GM23338 (cell line): ENCODE measurements around the gene TIMM23. TPM values are rescaled to one million over a fixed set of nuclear protein-coding genes. Genes with fewer than 3 reads are reported as not detected.
A peak's percentile ranks its signal among the peaks of the same experiment; 100 is the strongest.

ENCODE experiments used
- ATAC-seq: fragments of 200-7000 bp; cut with Tn5 transposase; 3 replicates; pipeline ENCODE4 v1.9.1; 2020
- DNase-seq: peaks from one replicate; pipeline ENCODE4 v3.0.0-alpha.2; 2015; ENCODE audit warnings: low spot score
- H2AFZ ChIP-seq: fragments of 200-600 bp; sonication (generic); 2 replicates; pipeline ENCODE4 v1.8.0; 2016; ENCODE audit warnings: antibody characterized with exemption, mild to moderate bottlenecking, moderate library complexity
- H3F3A ChIP-seq: fragments of 200-600 bp; sonication (generic); replicated peaks from 2 replicates; pipeline ENCODE4 v1.8.0; 2017; ENCODE audit warnings: antibody characterized with exemption, mixed run types, low read depth
- H3K27ac ChIP-seq: fragments of 200-600 bp; sonication (generic); 2 replicates; pipeline ENCODE4 v1.6.1; 2016; ENCODE audit warnings: low read depth
- H3K27me3 ChIP-seq: fragments of 200-600 bp; sonication (generic); 2 replicates; pipeline ENCODE4 v1.8.0; 2016; ENCODE audit warnings: mild to moderate bottlenecking, mixed run types, moderate library complexity; ENCODE audit not compliant: insufficient read depth
- H3K36me3 ChIP-seq: fragments of 200-600 bp; sonication (generic); 2 replicates; pipeline ENCODE4 v1.8.0; 2016; ENCODE audit warnings: mild to moderate bottlenecking; ENCODE audit not compliant: insufficient read depth
- H3K4me1 ChIP-seq: fragments of 200-600 bp; sonication (generic); 2 replicates; pipeline ENCODE4 v1.8.0; 2016; ENCODE audit warnings: mild to moderate bottlenecking, moderate library complexity; ENCODE audit not compliant: insufficient read depth
- H3K4me2 ChIP-seq: fragments of 200-600 bp; sonication (generic); 2 replicates; pipeline ENCODE4 v1.7.1; 2017; ENCODE audit warnings: mixed run types
- H3K4me3 ChIP-seq: fragments of 200-600 bp; sonication (generic); 2 replicates; pipeline ENCODE4 v1.6.1; 2016; ENCODE audit warnings: mixed run types
- H3K79me2 ChIP-seq: fragments of 200-600 bp; sonication (generic); replicated peaks from 2 replicates; pipeline ENCODE4 v1.8.0; 2017; ENCODE audit warnings: mild to moderate bottlenecking; ENCODE audit not compliant: insufficient read depth
- H3K9me2 ChIP-seq: fragments of 200-600 bp; sonication (generic); 2 replicates; pipeline ENCODE4 v1.8.0; 2017; ENCODE audit not compliant: insufficient read depth
- H4K20me1 ChIP-seq: fragments of 200-600 bp; sonication (generic); replicated peaks from 2 replicates; pipeline ENCODE4 v1.8.0; 2017; ENCODE audit warnings: mild to moderate bottlenecking; ENCODE audit not compliant: insufficient read depth
- H3K27ac Mint-ChIP-seq: 2 replicates; pipeline ENCODE4 v1.8.0; 2020; ENCODE audit warnings: inconsistent platforms, mild to moderate bottlenecking, moderate library complexity, mixed read lengths
- H3K27me3 Mint-ChIP-seq: 3 replicates; pipeline ENCODE4 v1.8.0; 2022; ENCODE audit warnings: low read depth, mild to moderate bottlenecking, moderate library complexity, mixed read lengths, inconsistent platforms; ENCODE audit not compliant: insufficient read depth, poor library complexity
- H3K36me3 Mint-ChIP-seq: 3 replicates; pipeline ENCODE4 v1.8.0; 2021; ENCODE audit warnings: low read depth, mild to moderate bottlenecking, inconsistent platforms, moderate library complexity, mixed read lengths
- H3K4me1 Mint-ChIP-seq: 3 replicates; pipeline ENCODE4 v1.8.0; 2020; ENCODE audit warnings: mild to moderate bottlenecking, inconsistent platforms, mixed read lengths
- H3K4me3 Mint-ChIP-seq: 3 replicates; pipeline ENCODE4 v1.8.0; 2021; ENCODE audit warnings: moderate library complexity, mild to moderate bottlenecking, inconsistent platforms, mixed read lengths
- H3K9me3 Mint-ChIP-seq: 3 replicates; pipeline ENCODE4 v1.8.0; 2020; ENCODE audit warnings: moderate library complexity, mild to moderate bottlenecking, inconsistent platforms, mixed read lengths
- CREB1 ChIP-seq: fragments of 250-450 bp; sonication (Bioruptor Pico); IDR thresholded peaks from 2 replicates; pipeline ENCODE4 v1.5.0; 2020; ENCODE audit warnings: low read depth, mild to moderate bottlenecking, moderate library complexity
- CTCF ChIP-seq, 2 experiments: fragments of 200-600 bp in 1 of 2; sonication (generic) in 1 of 2; conservative IDR thresholded peaks; 2 replicates each; pipeline versions ENCODE4 v1.5.1 to v1.6.1; 2016 to 2017; ENCODE audit warnings: antibody characterized with exemption in 2 of 2, low read depth in 2 of 2, mild to moderate bottlenecking in 2 of 2, moderate library complexity in 1 of 2
- EZH2 ChIP-seq: fragments of 200-600 bp; sonication (generic); IDR thresholded peaks from one replicate; pipeline ENCODE4 v1.8.0; 2017; ENCODE audit warnings: antibody characterized with exemption, mild to moderate bottlenecking, low read depth; ENCODE audit not compliant: unreplicated experiment
- EZH2phosphoT487 ChIP-seq: fragments of 200-600 bp; sonication (generic); IDR thresholded peaks from one replicate; pipeline ENCODE4 v1.8.1; 2018; ENCODE audit warnings: antibody characterized with exemption; ENCODE audit not compliant: unreplicated experiment
- JUNB ChIP-seq: IDR thresholded peaks from one replicate; pipeline ENCODE4 v1.6.1; 2016; ENCODE audit warnings: antibody characterized with exemption; ENCODE audit not compliant: unreplicated experiment
- NANOG ChIP-seq: IDR thresholded peaks from 2 replicates; pipeline ENCODE4 v1.6.1; 2016; ENCODE audit warnings: antibody characterized with exemption, borderline replicate concordance
- POLR2AphosphoS5 ChIP-seq: IDR thresholded peaks from 2 replicates; pipeline ENCODE4 v1.6.1; 2016; ENCODE audit warnings: antibody characterized with exemption, low read depth
- REST ChIP-seq: IDR thresholded peaks from one replicate; pipeline ENCODE4 v1.6.1; 2018; ENCODE audit warnings: antibody characterized with exemption; ENCODE audit not compliant: unreplicated experiment
- STAT1 ChIP-seq: IDR thresholded peaks from one replicate; pipeline ENCODE4 v1.6.1; 2016; ENCODE audit warnings: antibody characterized with exemption; ENCODE audit not compliant: unreplicated experiment
- ZNF114 ChIP-seq: fragments of 250-450 bp; sonication (Bioruptor Pico); IDR thresholded peaks from 2 replicates; pipeline ENCODE4 v1.5.0; 2020; ENCODE audit warnings: mild to moderate bottlenecking, moderate library complexity
- ZNF331 ChIP-seq: fragments of 250-450 bp; sonication (Bioruptor Pico); IDR thresholded peaks from 2 replicates; pipeline ENCODE4 v1.5.0; 2020; ENCODE audit warnings: low read depth, mild to moderate bottlenecking, moderate library complexity
- ZNF462 ChIP-seq: fragments of 250-450 bp; sonication (Bioruptor Pico); IDR thresholded peaks from 2 replicates; pipeline ENCODE4 v1.5.0; 2020; ENCODE audit warnings: mild to moderate bottlenecking, moderate library complexity
- polyA plus RNA-seq: library from polyadenylated mRNA; unstranded; fragments of >200 nt; fragmentation: Nextera tagmentation; extraction: Ambion mirVana; gene quantifications from 2 replicates; pipeline ENCODE4 v1.2.1, GENCODE V29; 2016
- total RNA-seq: library from RNA; depleted of rRNA; stranded (reverse); fragments of >200 nt; shearing (Covaris generic); gene quantifications from 2 replicates; pipeline ENCODE4 v1.2.3, GENCODE V29; 2014

The TIMM23 gene
- total and polyA plus RNA-seq, 2 experiments from 2014 or later = 120 to 218 TPM

GRCh38 chr10:46040004-46040403 is 67.7 kb downstream of the TIMM23 start (continued):
- no peak for TF ChIP-seq ZNF114
- no peak for TF ChIP-seq CTCF (conservative IDR thresholded peaks at IDR 0.05; ENCODE audit: low read depth in 2 of 2)
- no peak for TF ChIP-seq NANOG

- peaks cover 7% of the 10 kb centered on the region for H3K4me1 Mint-ChIP-seq
- Histone ChIP-seq H3K27me3 (no peaks in the 10 kb centered on the region), H3K9me2 (no peaks in the 10 kb centered on the region), H3K79me2 (no peaks in the 10 kb centered on the region), H3K4me3 (no peak overlapping the region), H3K36me3 (no peaks in the 10 kb centered on the region), H3F3A (no peaks in the 10 kb centered on the region), H3K4me2 (no peak overlapping the region), H3K27ac (no peak overlapping the region), H3K4me1 (no peaks in the 10 kb centered on the region), H4K20me1 (no peaks in the 10 kb centered on the region), H2AFZ (peak overlapping the region; percentile 96; the same call in 1 of the 2 replicates)
- no peak overlapping the region for H3K27ac Mint-ChIP-seq
- ATAC-seq = no peak
- no peaks in the 10 kb centered on the region for H3K9me3 Mint-ChIP-seq
- no peak overlapping the region for H3K4me3 Mint-ChIP-seq
- no peak for DNase-seq
- no peaks in the 10 kb centered on the region for H3K27me3 Mint-ChIP-seq
- H3K36me3 Mint-ChIP-seq = no peaks in the 10 kb centered on the region
- no peak for TF ChIP-seq NANOG
- no peak for TF ChIP-seq ZNF462 (CRISPR knock-in tag)
- TF ChIP-seq POLR2AphosphoS5 = no peak
- TF ChIP-seq EZH2 = no peak
- no peak for TF ChIP-seq ZNF331 (CRISPR knock-in tag)
- no peak for TF ChIP-seq EZH2phosphoT487
- TF ChIP-seq CTCF (conservative IDR thresholded peaks at IDR 0.05; ENCODE audit: low read depth in 2 of 2) = no peak
- TF ChIP-seq STAT1 = no peak
- no peak for TF ChIP-seq CREB1 (CRISPR knock-in tag)
- no peak for TF ChIP-seq JUNB
- no peak for TF ChIP-seq ZNF114
- TF ChIP-seq REST = no peak
Measured at GRCh38 chr10:46042527-46042926, 70.2 kb downstream of the TIMM23 start.
